ENCODE data around the gene C16orf96. TPM values are rescaled to one million over a fixed set of nuclear protein-coding genes. Genes with fewer than 3 reads are reported as not detected.

The C16orf96 gene
- 0.05 TPM in 1 of 2 replicates, not detected in the other for total RNA-seq

GRCh38 chr16:4556112-4556511 lies at the start of gene C16orf96:
Gene C16orf96 (plus strand): TSS chr16:4556340. CDS start chr16:4556490, 150 bp downstream.
- H3K4me3 Mint-ChIP-seq (ENCODE audit: low read depth): no peak within 1 kb of the TSS
- intact Hi-C loops (cut with micrococcal nuclease): no loop called here
- H3K4me1 Mint-ChIP-seq (ENCODE audit: low read depth): no peaks in the 10 kb centered on the region
- DNase-seq (ENCODE audit: low spot score): no peak
- peaks cover 2% of the 10 kb centered on the region for H3K27me3 Mint-ChIP-seq (ENCODE audit: low read depth)
- no peaks in the 10 kb centered on the region for H3K36me3 Mint-ChIP-seq (ENCODE audit: low read depth)
- H3K9me3 Mint-ChIP-seq: no peaks in the 10 kb centered on the region
- H3K27ac Mint-ChIP-seq: no peak within 1 kb of the TSS

GRCh38 chr16:4506450-4506849 lies 49.7 kb upstream of the C16orf96 start:
- H3K27ac Mint-ChIP-seq: peak overlapping the region; percentile 85
- H3K4me1 Mint-ChIP-seq (ENCODE audit: low read depth): peaks cover 47% of the 10 kb centered on the region
- intact Hi-C loops (cut with micrococcal nuclease): loop anchor here (1.0 to 2.0 kb wide), 3 partner anchors 30 to 79 kb away; no protein-coding TSS in a partner anchor
- peak; percentile 48 for DNase-seq (ENCODE audit: low spot score)
- H3K9me3 Mint-ChIP-seq: no peaks in the 10 kb centered on the region
- H3K4me3 Mint-ChIP-seq (ENCODE audit: low read depth): peak overlapping the region; percentile 22
- H3K27me3 Mint-ChIP-seq (ENCODE audit: low read depth): no peaks in the 10 kb centered on the region
- peaks cover 43% of the 10 kb centered on the region for H3K36me3 Mint-ChIP-seq (ENCODE audit: low read depth)

GRCh38 chr16:4507588-4508345 lies 48.4 kb upstream of the C16orf96 start:
- DNase-seq (ENCODE audit: low spot score): no peak
- Mint-ChIP-seq H3K27ac (peak overlapping the region; percentile 28), H3K36me3 (ENCODE audit: low read depth) (peaks cover 55% of the 10 kb centered on the region), H3K9me3 (no peaks in the 10 kb centered on the region), H3K4me3 (ENCODE audit: low read depth) (no peak overlapping the region), H3K4me1 (ENCODE audit: low read depth) (peaks cover 39% of the 10 kb centered on the region), H3K27me3 (ENCODE audit: low read depth) (no peaks in the 10 kb centered on the region)
- intact Hi-C loops (cut with micrococcal nuclease): loop anchor here (2.0 kb wide), 1 partner anchor 29 kb away; no protein-coding TSS in a partner anchor

GRCh38 chr16:4508806-4509205 lies 47.3 kb upstream of the C16orf96 start:
- intact Hi-C loops (cut with micrococcal nuclease): no loop called here
- no peak overlapping the region for H3K4me3 Mint-ChIP-seq (ENCODE audit: low read depth)
- H3K9me3 Mint-ChIP-seq: no peaks in the 10 kb centered on the region
- peaks cover 60% of the 10 kb centered on the region for H3K36me3 Mint-ChIP-seq (ENCODE audit: low read depth)
- no peaks in the 10 kb centered on the region for H3K27me3 Mint-ChIP-seq (ENCODE audit: low read depth)
- no peak overlapping the region for H3K27ac Mint-ChIP-seq
- peaks cover 37% of the 10 kb centered on the region for H3K4me1 Mint-ChIP-seq (ENCODE audit: low read depth)
- no peak for DNase-seq (ENCODE audit: low spot score)

GRCh38 chr16:4509420-4509819 lies 46.7 kb upstream of the C16orf96 start:
- Mint-ChIP-seq H3K36me3 (ENCODE audit: low read depth) (peaks cover 60% of the 10 kb centered on the region), H3K27me3 (ENCODE audit: low read depth) (no peaks in the 10 kb centered on the region), H3K4me3 (ENCODE audit: low read depth) (no peak overlapping the region), H3K27ac (no peak overlapping the region), H3K4me1 (ENCODE audit: low read depth) (peaks cover 38% of the 10 kb centered on the region), H3K9me3 (no peaks in the 10 kb centered on the region)
- intact Hi-C loops (cut with micrococcal nuclease): no loop called here
- no peak for DNase-seq (ENCODE audit: low spot score)

GRCh38 chr16:4510131-4510530 lies 46.0 kb upstream of the C16orf96 start:
- H3K27me3 Mint-ChIP-seq (ENCODE audit: low read depth): no peaks in the 10 kb centered on the region
- DNase-seq (ENCODE audit: low spot score): no peak
- H3K27ac Mint-ChIP-seq: peak overlapping the region; percentile 33
- H3K9me3 Mint-ChIP-seq: no peaks in the 10 kb centered on the region
- H3K36me3 Mint-ChIP-seq (ENCODE audit: low read depth): peaks cover 64% of the 10 kb centered on the region
- intact Hi-C loops (cut with micrococcal nuclease): no loop called here
- peaks cover 41% of the 10 kb centered on the region for H3K4me1 Mint-ChIP-seq (ENCODE audit: low read depth)
- no peak overlapping the region for H3K4me3 Mint-ChIP-seq (ENCODE audit: low read depth)

- Mint-ChIP-seq H3K27me3 (ENCODE audit: low read depth) (no peaks in the 10 kb centered on the region), H3K9me3 (no peaks in the 10 kb centered on the region), H3K4me1 (ENCODE audit: low read depth) (peaks cover 41% of the 10 kb centered on the region), H3K36me3 (ENCODE audit: low read depth) (peaks cover 68% of the 10 kb centered on the region), H3K4me3 (ENCODE audit: low read depth) (no peak overlapping the region), H3K27ac (peak overlapping the region; percentile 25)
- intact Hi-C loops (cut with micrococcal nuclease): no loop called here
- DNase-seq (ENCODE audit: low spot score): no peak
Measured at GRCh38 chr16:4510747-4511426, 45.3 kb upstream of the C16orf96 start.

GRCh38 chr16:4511441-4512082 lies 44.6 kb upstream of the C16orf96 start:
- intact Hi-C loops (cut with micrococcal nuclease): no loop called here
- peaks cover 66% of the 10 kb centered on the region for H3K36me3 Mint-ChIP-seq (ENCODE audit: low read depth)
- H3K4me3 Mint-ChIP-seq (ENCODE audit: low read depth): no peak overlapping the region
- H3K9me3 Mint-ChIP-seq: no peaks in the 10 kb centered on the region
- H3K4me1 Mint-ChIP-seq (ENCODE audit: low read depth): peaks cover 40% of the 10 kb centered on the region
- H3K27me3 Mint-ChIP-seq (ENCODE audit: low read depth): no peaks in the 10 kb centered on the region
- no peak for DNase-seq (ENCODE audit: low spot score)
- no peak overlapping the region for H3K27ac Mint-ChIP-seq

GRCh38 chr16:4512473-4512872 lies 43.7 kb upstream of the C16orf96 start:
- no peaks in the 10 kb centered on the region for H3K27me3 Mint-ChIP-seq (ENCODE audit: low read depth)
- intact Hi-C loops (cut with micrococcal nuclease): no loop called here
- peaks cover 36% of the 10 kb centered on the region for H3K4me1 Mint-ChIP-seq (ENCODE audit: low read depth)
- peaks cover 62% of the 10 kb centered on the region for H3K36me3 Mint-ChIP-seq (ENCODE audit: low read depth)
- H3K27ac Mint-ChIP-seq: no peak overlapping the region
- no peaks in the 10 kb centered on the region for H3K9me3 Mint-ChIP-seq
- DNase-seq (ENCODE audit: low spot score): no peak
- H3K4me3 Mint-ChIP-seq (ENCODE audit: low read depth): no peak overlapping the region

- Mint-ChIP-seq H3K27me3 (ENCODE audit: low read depth) (no peaks in the 10 kb centered on the region), H3K4me1 (ENCODE audit: low read depth) (peaks cover 36% of the 10 kb centered on the region), H3K9me3 (no peaks in the 10 kb centered on the region), H3K4me3 (ENCODE audit: low read depth) (no peak overlapping the region), H3K27ac (peak overlapping the region; percentile 55), H3K36me3 (ENCODE audit: low read depth) (peaks cover 54% of the 10 kb centered on the region)
- DNase-seq (ENCODE audit: low spot score): no peak
- intact Hi-C loops (cut with micrococcal nuclease): no loop called here
Measured at GRCh38 chr16:4513086-4513860, 42.9 kb upstream of the C16orf96 start.

GRCh38 chr16:4513881-4514280 lies 42.3 kb upstream of the C16orf96 start:
- peak overlapping the region; percentile 80 for H3K27ac Mint-ChIP-seq
- H3K4me3 Mint-ChIP-seq (ENCODE audit: low read depth): no peak overlapping the region
- H3K36me3 Mint-ChIP-seq (ENCODE audit: low read depth): peaks cover 50% of the 10 kb centered on the region
- intact Hi-C loops (cut with micrococcal nuclease): loop anchor here (2.0 kb wide), 1 partner anchor 15 kb away; no protein-coding TSS in a partner anchor
- H3K4me1 Mint-ChIP-seq (ENCODE audit: low read depth): peaks cover 36% of the 10 kb centered on the region
- H3K27me3 Mint-ChIP-seq (ENCODE audit: low read depth): no peaks in the 10 kb centered on the region
- no peaks in the 10 kb centered on the region for H3K9me3 Mint-ChIP-seq
- DNase-seq (ENCODE audit: low spot score): no peak

- peak overlapping the region; percentile 34 for H3K4me3 Mint-ChIP-seq (ENCODE audit: low read depth)
- no peak for DNase-seq (ENCODE audit: low spot score)
- intact Hi-C loops (cut with micrococcal nuclease): loop anchor here (2.0 kb wide), 1 partner anchor 14 kb away; no protein-coding TSS in a partner anchor
- H3K4me1 Mint-ChIP-seq (ENCODE audit: low read depth): peaks cover 36% of the 10 kb centered on the region
- H3K9me3 Mint-ChIP-seq: no peaks in the 10 kb centered on the region
- no peaks in the 10 kb centered on the region for H3K27me3 Mint-ChIP-seq (ENCODE audit: low read depth)
- H3K36me3 Mint-ChIP-seq (ENCODE audit: low read depth): peaks cover 43% of the 10 kb centered on the region
- peak overlapping the region; percentile 80 for H3K27ac Mint-ChIP-seq
Measured at GRCh38 chr16:4514606-4515005, 41.5 kb upstream of the C16orf96 start.
